HepG2 (cell line): ENCODE measurements around the gene IQSEC1. TPM values are rescaled to one million over a fixed set of nuclear protein-coding genes. Genes with fewer than 3 reads are reported as not detected.

ENCODE experiments used
- ATAC-seq: fragments of 200-7000 bp; cut with Tn5 transposase; 3 replicates; pipeline ENCODE4 v1.9.1; 2020; ENCODE audit warnings: mild to moderate bottlenecking, moderate library complexity
- BruUV-seq: library from RNA; stranded (reverse); fragments of 400-500 nt; replicated peaks from 2 replicates; lab custom pipeline; 2021; lab: Mats Ljungman, UMichigan
- CTCF ChIA-PET: fragments of 300-600 bp; formaldehyde crosslinking; extraction: SDS; loops from one replicate; lab custom pipeline; 2021; ENCODE audit warnings: low total read pairs, inconsistent platforms, low intra/inter-chr PET ratio; lab: Yijun Ruan, JAX
- POLR2A ChIA-PET: fragments of 350-600 bp; sonication (Branson Sonifier 250); formaldehyde crosslinking; loops from one replicate; lab custom pipeline; 2020; ENCODE audit warnings: antibody characterized with exemption, inconsistent platforms; lab: Yijun Ruan, JAX
- DNase-seq: peaks from one replicate; pipeline ENCODE4 v3.0.0-alpha.2; 2015; ENCODE audit warnings: low spot score
- FAIRE-seq: peaks from 3 replicates; lab custom pipeline; 2011; peaks lifted over from hg19 to GRCh38; lab: Jason Lieb, UNC
- H2AFZ ChIP-seq: one replicate; pipeline ENCODE4 v1.6.1; 2011; ENCODE audit warnings: low read length, inconsistent platforms
- H3K27ac ChIP-seq: fragments of 300-600 bp; 3 replicates; pipeline ENCODE4 v1.8.0; 2011; ENCODE audit warnings: mixed run types, mild to moderate bottlenecking, mixed read lengths, low read length, inconsistent platforms; ENCODE audit not compliant: insufficient read depth; ENCODE audit errors: extremely low read length
- H3K27me3 ChIP-seq, 2 experiments: fragments of 200-600 bp in 1 of 2; 2 replicates in 1 of 2; 3 replicates in 1 of 2; pipeline versions ENCODE4 v1.6.0 to v1.8.0; 2011; ENCODE audit warnings: low read length in 2 of 2, mild to moderate bottlenecking in 2 of 2, moderate library complexity in 2 of 2, inconsistent platforms in 1 of 2; ENCODE audit not compliant: insufficient read depth in 2 of 2, control insufficient read depth in 1 of 2
- H3K36me3 ChIP-seq, 2 experiments: fragments of 200-600 bp in 1 of 2; replicated peaks in 1 of 2; 2 replicates in 1 of 2; 3 replicates in 1 of 2; pipeline versions ENCODE4 v1.5.1 to v1.8.0; 2011; ENCODE audit warnings: low read length in 2 of 2, inconsistent platforms in 1 of 2; ENCODE audit not compliant: insufficient read depth in 2 of 2, control insufficient read depth in 1 of 2
- H3K4me1 ChIP-seq: 2 replicates; pipeline ENCODE4 v1.5.1; 2012; ENCODE audit warnings: low read length, inconsistent platforms; ENCODE audit not compliant: insufficient read depth
- H3K4me2 ChIP-seq: 2 replicates; pipeline ENCODE4 v1.6.0; 2011; ENCODE audit warnings: low read depth, low read length, inconsistent platforms
- H3K4me3 ChIP-seq, 3 experiments: fragments of 200-600 bp in 1 of 3; sonication (generic), shearing (Covaris generic) in 1 of 3; replicated peaks in 1 of 3; 2 replicates each; pipeline ENCODE4 v1.5.1; 2011 to 2016; ENCODE audit warnings: low read length in 3 of 3, inconsistent platforms in 2 of 3, low read depth in 2 of 3, mild to moderate bottlenecking in 2 of 3, control low read depth in 1 of 3, mixed read lengths in 1 of 3; ENCODE audit not compliant: insufficient read depth in 1 of 3
- H3K79me2 ChIP-seq: one replicate; pipeline ENCODE4 v1.6.1; 2011; ENCODE audit warnings: low read length, inconsistent platforms; ENCODE audit not compliant: insufficient read depth
- H3K9ac ChIP-seq: 2 replicates; pipeline ENCODE4 v1.6.0; 2011; ENCODE audit warnings: mild to moderate bottlenecking, low read depth, low read length, inconsistent platforms; ENCODE audit not compliant: insufficient read depth
- H3K9me3 ChIP-seq: 2 replicates; pipeline ENCODE4 v1.5.1; 2012; ENCODE audit warnings: mild to moderate bottlenecking, low read length
- H4K20me1 ChIP-seq: 2 replicates; pipeline ENCODE4 v1.6.0; 2011; ENCODE audit warnings: inconsistent platforms, mild to moderate bottlenecking, low read length, moderate library complexity; ENCODE audit not compliant: insufficient read depth
- FOXJ3 ChIP-seq: sonication (generic); formaldehyde crosslinking; IDR thresholded peaks from 2 replicates; pipeline ENCODE4 v1.4.0; 2020; ENCODE audit warnings: missing genetic modification reagents, mild to moderate bottlenecking, borderline replicate concordance
- ISX ChIP-seq: sonication (generic); formaldehyde crosslinking; conservative IDR thresholded peaks from 2 replicates; pipeline ENCODE4 v1.5.0; 2020; ENCODE audit warnings: missing genetic modification reagents
- KLF13 ChIP-seq: sonication (generic); formaldehyde crosslinking; IDR thresholded peaks from 2 replicates; pipeline ENCODE4 v1.4.0; 2020; ENCODE audit warnings: mild to moderate bottlenecking, missing genetic modification reagents
- PCBP2 ChIP-seq: fragments of 200-400 bp; formaldehyde crosslinking; optimal IDR thresholded peaks from 2 replicates; pipeline ENCODE3; 2018; ENCODE audit warnings: low read length, low read depth; ENCODE audit not compliant: poor library complexity, severe bottlenecking
- PLSCR1 ChIP-seq: sonication (generic); formaldehyde crosslinking; IDR thresholded peaks from 2 replicates; pipeline ENCODE4 v1.5.0; 2020; ENCODE audit warnings: missing genetic modification reagents, mild to moderate bottlenecking, borderline replicate concordance
- SMAD9 ChIP-seq: sonication (generic); formaldehyde crosslinking; IDR thresholded peaks from 2 replicates; pipeline ENCODE4 v1.5.1; 2020; ENCODE audit warnings: mild to moderate bottlenecking, missing genetic modification reagents
- STAT5B ChIP-seq: sonication (generic); formaldehyde crosslinking; IDR thresholded peaks from 2 replicates; pipeline ENCODE4 v1.4.0; 2020; ENCODE audit warnings: missing genetic modification reagents
- ZNF501 ChIP-seq: sonication (generic); formaldehyde crosslinking; IDR thresholded peaks from 2 replicates; pipeline ENCODE4 v1.5.1; 2020; ENCODE audit warnings: mild to moderate bottlenecking, moderate library complexity, missing genetic modification reagents
- WGBS: methylation state at CpG from one replicate; pipeline ENCODE4 v1.1.6; 2017; ENCODE audit warnings: low lambda C conversion rate; 5-methylcytosine and 5-hydroxymethylcytosine counted together
- in situ Hi-C: cut with HindIII; loops from 2 replicates; pipeline ENCODE4 v1.10.0; 2017; ENCODE audit warnings: low pct_unique_long_range_greater_than_20kb; ENCODE audit not compliant: extremely low pct_ligation_motif_present
- intact Hi-C: fragments of 100-400 bp; cut with micrococcal nuclease; formaldehyde crosslinking; loops from one replicate; pipeline ENCODE4 v1.10.0; 2022; ENCODE audit not compliant: unreplicated experiment
- polyA plus RNA-seq, 8 experiments: library from polyadenylated mRNA; depleted of rRNA in 3 of 8; stranded (reverse) in 7 of 8; unstranded in 1 of 8; fragments of >200 nt; fragmentation: Illumina TruSeq in 4 of 8; extraction: Trizol in 4 of 8; gene quantifications; 2 replicates each; pipeline versions ENCODE4 v1.2.1 to v1.2.3, GENCODE V29; 2011 to 2016; ENCODE audit warnings: low read depth in 4 of 8, missing spikeins in 1 of 8, mixed read lengths in 1 of 8; ENCODE audit not compliant: insufficient read depth in 1 of 8
- total RNA-seq, 5 experiments: library from RNA; depleted of rRNA; stranded (reverse); fragments of >200 nt; fragmentation: Illumina TruSeq; extraction: Trizol; gene quantifications; 2 replicates each; pipeline ENCODE4 v1.2.3, GENCODE V29; 2016; ENCODE audit warnings: low read depth in 1 of 5

IQSEC1 gene
- total and polyA plus RNA-seq, 2 of the 13 experiments (the other 11 are each of a cell fraction or from before 2014, with no cell fraction given) = 17.4 to 20.2 TPM

DNA sequence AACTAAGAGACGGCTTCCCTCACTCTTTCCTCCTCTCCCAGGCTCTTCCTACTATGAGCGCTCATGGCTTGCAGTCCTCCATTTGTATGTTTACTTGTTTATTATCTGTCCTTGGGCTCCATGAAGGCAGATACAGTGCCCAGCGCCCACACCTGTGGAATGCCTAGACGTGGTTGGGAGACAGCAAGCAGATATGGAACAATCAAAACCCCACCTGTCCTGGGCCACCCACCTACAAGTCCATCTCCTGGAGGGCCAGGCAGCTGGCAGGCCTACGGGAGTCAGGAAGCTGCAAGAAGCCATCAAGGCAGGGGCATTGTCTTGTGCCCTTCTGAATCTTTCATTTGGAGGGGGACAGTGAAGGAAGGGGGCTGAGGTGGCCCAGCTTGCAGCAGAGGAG, 104.7 kb downstream of the IQSEC1 start:
- no peak for FAIRE-seq
- in situ Hi-C loops = no loop called here

DNA sequence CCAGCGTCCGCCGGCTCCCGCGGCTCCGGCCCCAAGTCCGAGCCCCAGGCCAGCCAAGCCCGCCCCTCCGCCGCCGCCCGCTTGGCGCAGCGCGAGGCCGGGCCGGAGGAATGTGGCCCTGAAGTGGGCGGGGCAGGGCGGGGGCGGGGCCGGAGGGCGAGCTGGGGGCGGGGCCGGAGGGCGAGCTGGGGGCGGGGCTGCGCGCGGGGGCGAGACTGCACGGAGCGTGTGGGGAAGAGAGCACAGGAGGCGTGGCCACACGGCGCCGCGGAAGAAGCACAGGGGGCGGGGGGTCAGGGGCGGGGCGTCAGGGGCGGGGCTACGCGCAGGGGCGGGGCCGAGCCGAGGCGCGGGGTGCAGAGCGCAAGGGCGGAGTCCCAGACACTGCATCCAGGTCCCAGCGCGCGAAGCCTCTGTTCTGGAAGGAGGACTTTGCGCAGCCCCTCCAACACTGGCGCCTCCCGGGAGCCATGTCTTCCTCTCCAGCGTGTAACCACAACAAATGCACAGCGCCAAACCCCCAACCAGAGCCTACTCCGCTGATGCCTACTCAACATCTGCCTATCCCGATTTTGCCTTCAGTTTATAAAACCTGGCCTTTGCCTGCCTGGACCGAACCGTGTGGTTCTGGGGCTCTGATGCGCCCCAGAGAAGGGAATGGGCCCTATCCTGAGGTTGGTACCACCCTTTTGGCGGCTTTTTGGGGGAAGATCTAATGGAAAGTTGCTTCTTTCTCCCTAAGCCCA, 105.5 kb downstream of the IQSEC1 start:
- H3K4me2 ChIP-seq = peak overlapping the region; percentile 92
- no TSS peak for BruUV-seq
- H3K9ac ChIP-seq = peak overlapping the region; percentile 94
- peaks cover 16% of the 10 kb centered on the region for H4K20me1 ChIP-seq
- ATAC-seq (peak; percentile 74), DNase-seq (peak; percentile 88), FAIRE-seq (peak; percentile 44)
- H3K9me3 ChIP-seq = no peaks in the 10 kb centered on the region
- in situ Hi-C loops = no loop called here
- no peak overlapping the region for H2AFZ ChIP-seq
- 9% methylated on average over 5 of the region's 64 CpGs for WGBS
- H3K4me3 ChIP-seq = peak overlapping the region; percentile 94 to 95 (median 95)
- H3K4me1 ChIP-seq = peaks cover 70% of the 10 kb centered on the region
- peaks cover 0 to 3% of the 10 kb centered on the region in 2 experiments; a peak in 1 of 5 replicates for H3K27me3 ChIP-seq
- H3K36me3 ChIP-seq = peaks cover 0 to 3% of the 10 kb centered on the region in 2 experiments; a peak in 2 of 5 replicates
- H3K27ac ChIP-seq = peak overlapping the region; percentile 86
- POLR2A ChIA-PET = interaction anchor here (0.8 to 3.8 kb wide), 10 partner anchors 9 to 512 kb away, joined by 3 to 15 read pairs (median 6); partner anchors contain the start of gene HDAC11
- CTCF ChIA-PET = no interaction called here
- H3K79me2 ChIP-seq = peaks cover 45% of the 10 kb centered on the region
- intact Hi-C loops = loop anchor here (5.0 kb wide), 1 partner anchor 1210 kb away; the partner anchor contains the start of genes LSM3 and XPC
- TF ChIP-seq ISX (no peak), KLF13 (CRISPR knock-in tag) (no peak), PLSCR1 (CRISPR knock-in tag) (no peak), PCBP2 (no peak), ZNF501 (CRISPR knock-in tag) (no peak), STAT5B (no peak)

More for the DNA sequence above, 104.7 kb downstream of the IQSEC1 start:
- DNase-seq = no peak
- no peaks in the 10 kb centered on the region for H3K9me3 ChIP-seq
- BruUV-seq = no TSS peak
- WGBS = 88% methylated on average over 5 of the region's 5 CpGs
- TF ChIP-seq FOXJ3 (CRISPR knock-in tag) (0 out of 2 replicates have a peak, but pooled peaks have one; percentile 6), SMAD9 (no peak)
- TF ChIP-seq, all 625 proteins: peak for 1
- H2AFZ ChIP-seq = no peak overlapping the region
- H3K36me3 ChIP-seq = no peaks in the 10 kb centered on the region; a peak in 1 of 5 replicates
- H3K27me3 ChIP-seq = peaks cover 0 to 3% of the 10 kb centered on the region in 2 experiments; a peak in 1 of 5 replicates
- intact Hi-C loops = loop anchor here (5.0 kb wide), 1 partner anchor 1209 kb away; the partner anchor contains the start of genes LSM3 and XPC
- H3K4me1 ChIP-seq = peaks cover 63% of the 10 kb centered on the region
- CTCF ChIA-PET = no interaction called here
- peak overlapping the region; percentile 86 for H3K27ac ChIP-seq
- H3K4me2 ChIP-seq = peak overlapping the region; percentile 92
- peak overlapping the region in 2 of 3 experiments; percentile 40 to 71; a peak in 5 of 6 replicates for H3K4me3 ChIP-seq
- no peak for ATAC-seq
- POLR2A ChIA-PET = interaction anchor here (1.7 kb wide), 1 partner anchor 24 kb away, joined by 15 read pairs; no protein-coding TSS in a partner anchor
- peaks cover 11% of the 10 kb centered on the region for H4K20me1 ChIP-seq
- H3K79me2 ChIP-seq = peaks cover 37% of the 10 kb centered on the region
- H3K9ac ChIP-seq = peak overlapping the region; percentile 69
